HepG2 (cell line): ENCODE measurements around the gene GCDH. TPM values are rescaled to one million over a fixed set of nuclear protein-coding genes. Genes with fewer than 3 reads are reported as not detected.

Experiments
- AKAP8 ChIP-seq: sonication (generic); formaldehyde crosslinking; IDR thresholded peaks from 2 replicates; pipeline ENCODE4 v1.5.1; 2020; ENCODE audit warnings: mild to moderate bottlenecking, missing genetic modification reagents
- MAZ ChIP-seq, 2 experiments: sonication (generic) in 1 of 2; formaldehyde crosslinking in 1 of 2; IDR thresholded peaks; 2 replicates each; pipeline versions ENCODE4 v1.5.0 to v1.6.1; 2012 to 2020; ENCODE audit warnings: low read depth in 2 of 2, mild to moderate bottlenecking in 2 of 2, borderline replicate concordance in 1 of 2, improper control_type of control experiment in 1 of 2, low read length in 1 of 2, missing genetic modification reagents in 1 of 2, moderate library complexity in 1 of 2
- POLR2G ChIP-seq: fragments of 200-400 bp; formaldehyde crosslinking; IDR thresholded peaks from 2 replicates; pipeline ENCODE4 v1.6.1; 2018; ENCODE audit warnings: mild to moderate bottlenecking, low read depth, low read length, moderate library complexity
- RBFOX2 ChIP-seq: fragments of 200-400 bp; formaldehyde crosslinking; IDR thresholded peaks from 2 replicates; pipeline ENCODE4 v1.6.1; 2017; ENCODE audit warnings: low read depth, mild to moderate bottlenecking, low read length
- RXRA ChIP-seq: sonication (generic); formaldehyde crosslinking; IDR thresholded peaks from 2 replicates; pipeline ENCODE4 v1.5.1; 2020; ENCODE audit warnings: missing genetic modification reagents
- SIN3B ChIP-seq: fragments of 150-350 bp; IDR thresholded peaks from 2 replicates; pipeline ENCODE4 v1.6.1; 2014; ENCODE audit warnings: low read length
- SOX13 ChIP-seq, 3 experiments: fragments of 450-650 bp in 1 of 3; sonication (generic) in 1 of 3; formaldehyde crosslinking in 1 of 3; IDR thresholded peaks in 2 of 3; conservative IDR thresholded peaks in 1 of 3; 2 replicates each; pipeline versions ENCODE4 v1.5.0 to v1.6.1; 2016 to 2020; ENCODE audit warnings: antibody characterized with exemption in 1 of 3, mild to moderate bottlenecking in 1 of 3, missing compliant biosample characterization in 1 of 3, missing genetic modification reagents in 1 of 3, moderate library complexity in 1 of 3
- SP1 ChIP-seq, 2 experiments: fragments of 450-650 bp in 1 of 2; sonication (generic) in 1 of 2; formaldehyde crosslinking in 1 of 2; IDR thresholded peaks; 2 replicates each; pipeline versions ENCODE4 v1.4.0 to v1.6.1; 2016 to 2020; ENCODE audit warnings: missing genetic modification reagents in 1 of 2
- ZC3H4 ChIP-seq: sonication (generic); formaldehyde crosslinking; IDR thresholded peaks from 2 replicates; pipeline ENCODE4 v1.4.0; 2020; ENCODE audit warnings: missing genetic modification reagents, borderline replicate concordance
- ZNF431 ChIP-seq: sonication (generic); formaldehyde crosslinking; IDR thresholded peaks from 2 replicates; pipeline ENCODE4 v1.9.0; 2022; ENCODE audit warnings: missing genetic modification reagents, low read depth, mild to moderate bottlenecking, borderline replicate concordance
- ZNF713 ChIP-seq: sonication (generic); formaldehyde crosslinking; IDR thresholded peaks from 2 replicates; pipeline ENCODE4 v1.4.0; 2020; ENCODE audit warnings: mild to moderate bottlenecking, missing genetic modification reagents
- ZNF747 ChIP-seq: sonication (generic); formaldehyde crosslinking; IDR thresholded peaks from 2 replicates; pipeline ENCODE4 v1.8.1; 2023; ENCODE audit warnings: missing genetic modification reagents, mild to moderate bottlenecking, borderline replicate concordance
- ZNF749 ChIP-seq: sonication (generic); formaldehyde crosslinking; IDR thresholded peaks from 2 replicates; pipeline ENCODE4 v1.8.0; 2022; ENCODE audit warnings: mild to moderate bottlenecking, missing genetic modification reagents, moderate library complexity, borderline replicate concordance
- polyA plus RNA-seq, 8 experiments: library from polyadenylated mRNA; depleted of rRNA in 3 of 8; stranded (reverse) in 7 of 8; unstranded in 1 of 8; fragments of >200 nt; fragmentation: Illumina TruSeq in 4 of 8; extraction: Trizol in 4 of 8; gene quantifications; 2 replicates each; pipeline versions ENCODE4 v1.2.1 to v1.2.3, GENCODE V29; 2011 to 2016; ENCODE audit warnings: low read depth in 4 of 8, missing spikeins in 1 of 8, mixed read lengths in 1 of 8; ENCODE audit not compliant: insufficient read depth in 1 of 8
- total RNA-seq, 5 experiments: library from RNA; depleted of rRNA; stranded (reverse); fragments of >200 nt; fragmentation: Illumina TruSeq; extraction: Trizol; gene quantifications; 2 replicates each; pipeline ENCODE4 v1.2.3, GENCODE V29; 2016; ENCODE audit warnings: low read depth in 1 of 5
- TF ChIP-seq, protein P1 (sequence below): sonication (generic); formaldehyde crosslinking; IDR thresholded peaks from 2 replicates; pipeline ENCODE4 v1.4.0; 2020; ENCODE audit warnings: missing genetic modification reagents
- TF ChIP-seq, protein P2 (sequence below): sonication (generic); formaldehyde crosslinking; IDR thresholded peaks from 2 replicates; pipeline ENCODE4 v1.5.1; 2020; ENCODE audit warnings: missing genetic modification reagents, mild to moderate bottlenecking, borderline replicate concordance
- TF ChIP-seq, protein P3 (sequence below): IDR thresholded peaks from 2 replicates; pipeline ENCODE4 v1.6.1; 2016; ENCODE audit warnings: mild to moderate bottlenecking, missing biosample characterization, missing genetic modification reagents
- TF ChIP-seq, protein P4 (sequence below): sonication (generic); formaldehyde crosslinking; IDR thresholded peaks from 2 replicates; pipeline ENCODE4 v1.8.0; 2023; ENCODE audit warnings: mild to moderate bottlenecking, missing genetic modification reagents
- TF ChIP-seq, protein P5 (sequence below): sonication (generic); formaldehyde crosslinking; IDR thresholded peaks from 2 replicates; pipeline ENCODE4 v1.5.0; 2020; ENCODE audit warnings: missing genetic modification reagents, mild to moderate bottlenecking, borderline replicate concordance

The GCDH gene
- total and polyA plus RNA-seq, 2 of the 13 experiments (the other 11 are each of a cell fraction or from before 2014, with no cell fraction given): 15.1 to 38.0 TPM

DNA sequence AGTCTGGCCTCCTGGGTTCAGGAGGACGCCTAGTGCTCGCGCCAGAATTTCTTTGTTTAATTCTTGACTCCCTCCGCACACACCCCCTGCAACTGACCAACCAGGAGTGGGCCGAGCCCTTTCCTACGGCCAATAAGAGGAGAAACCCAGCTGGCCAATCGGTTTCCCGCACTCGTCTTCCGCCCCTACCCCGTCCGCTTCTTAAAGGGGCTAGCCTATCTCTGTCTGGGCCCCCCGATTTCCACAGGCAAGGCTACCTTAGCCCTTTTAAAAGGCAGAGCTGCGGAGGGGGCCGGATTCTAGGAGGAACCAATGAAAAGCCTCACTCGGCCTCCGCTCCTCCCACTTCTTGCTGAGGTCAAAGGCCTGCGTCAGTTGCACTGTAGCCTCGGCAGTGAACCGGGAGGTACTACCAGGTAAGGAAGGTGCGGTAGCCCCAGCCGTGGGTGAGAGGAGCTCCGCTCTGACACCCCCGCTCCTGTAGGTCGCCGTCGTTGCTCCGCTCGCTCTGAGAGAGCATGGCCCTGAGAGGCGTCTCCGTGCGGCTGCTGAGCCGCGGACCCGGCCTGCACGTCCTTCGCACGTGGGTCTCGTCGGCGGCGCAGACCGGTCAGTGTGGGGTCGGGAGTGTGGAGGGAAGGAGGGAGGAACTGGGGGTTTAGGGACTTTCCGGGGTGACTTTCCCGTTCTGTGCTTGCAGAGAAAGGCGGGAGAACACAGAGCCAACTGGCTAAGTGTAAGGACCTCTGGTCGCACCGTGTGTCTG, at the start of gene GCDH (continued):
- TF ChIP-seq RXRA (CRISPR knock-in tag) (peak; percentile 76), ZNF431 (no peak), RBFOX2 (peak; percentile 73), MAZ (IDR thresholded peaks at IDR 0.05; ENCODE audit: borderline replicate concordance, low read depth, low read length) (peak; percentile 99), MAZ (CRISPR knock-in tag; IDR thresholded peaks at IDR 0.05; ENCODE audit: low read depth) (peak; percentile 96), AKAP8 (CRISPR knock-in tag) (peak; percentile 72; the same call in 1 of the 2 replicates), SOX13 (IDR thresholded peaks at IDR 0.05) (no peak), SOX13 (CRISPR knock-in tag; conservative IDR thresholded peaks at IDR 0.05 in 1 of 2, IDR thresholded peaks at IDR 0.05 in 1 of 2) (peak in 1 of 2 experiments; percentile 5; a peak in 1 of 4 replicates), ZC3H4 (0 out of 2 replicates have a peak, but pooled peaks have one; percentile 71), ZNF747 (CRISPR knock-in tag) (peak; percentile 57; the same call in 1 of the 2 replicates), ZNF749 (CRISPR knock-in tag) (peak; percentile 20; the same call in 1 of the 2 replicates), ZNF713 (CRISPR knock-in tag) (0 out of 2 replicates have a peak, but pooled peaks have one; percentile 78), SIN3B (peak; percentile 82), SP1 (IDR thresholded peaks at IDR 0.05) (no peak), SP1 (CRISPR knock-in tag; IDR thresholded peaks at IDR 0.05) (peak; percentile 94), POLR2G (peak; percentile 89)
- TF ChIP-seq, protein P1, sequence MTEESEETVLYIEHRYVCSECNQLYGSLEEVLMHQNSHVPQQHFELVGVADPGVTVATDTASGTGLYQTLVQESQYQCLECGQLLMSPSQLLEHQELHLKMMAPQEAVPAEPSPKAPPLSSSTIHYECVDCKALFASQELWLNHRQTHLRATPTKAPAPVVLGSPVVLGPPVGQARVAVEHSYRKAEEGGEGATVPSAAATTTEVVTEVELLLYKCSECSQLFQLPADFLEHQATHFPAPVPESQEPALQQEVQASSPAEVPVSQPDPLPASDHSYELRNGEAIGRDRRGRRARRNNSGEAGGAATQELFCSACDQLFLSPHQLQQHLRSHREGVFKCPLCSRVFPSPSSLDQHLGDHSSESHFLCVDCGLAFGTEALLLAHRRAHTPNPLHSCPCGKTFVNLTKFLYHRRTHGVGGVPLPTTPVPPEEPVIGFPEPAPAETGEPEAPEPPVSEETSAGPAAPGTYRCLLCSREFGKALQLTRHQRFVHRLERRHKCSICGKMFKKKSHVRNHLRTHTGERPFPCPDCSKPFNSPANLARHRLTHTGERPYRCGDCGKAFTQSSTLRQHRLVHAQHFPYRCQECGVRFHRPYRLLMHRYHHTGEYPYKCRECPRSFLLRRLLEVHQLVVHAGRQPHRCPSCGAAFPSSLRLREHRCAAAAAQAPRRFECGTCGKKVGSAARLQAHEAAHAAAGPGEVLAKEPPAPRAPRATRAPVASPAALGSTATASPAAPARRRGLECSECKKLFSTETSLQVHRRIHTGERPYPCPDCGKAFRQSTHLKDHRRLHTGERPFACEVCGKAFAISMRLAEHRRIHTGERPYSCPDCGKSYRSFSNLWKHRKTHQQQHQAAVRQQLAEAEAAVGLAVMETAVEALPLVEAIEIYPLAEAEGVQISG (CRISPR knock-in tag): peak; percentile 64
- TF ChIP-seq, protein P2, sequence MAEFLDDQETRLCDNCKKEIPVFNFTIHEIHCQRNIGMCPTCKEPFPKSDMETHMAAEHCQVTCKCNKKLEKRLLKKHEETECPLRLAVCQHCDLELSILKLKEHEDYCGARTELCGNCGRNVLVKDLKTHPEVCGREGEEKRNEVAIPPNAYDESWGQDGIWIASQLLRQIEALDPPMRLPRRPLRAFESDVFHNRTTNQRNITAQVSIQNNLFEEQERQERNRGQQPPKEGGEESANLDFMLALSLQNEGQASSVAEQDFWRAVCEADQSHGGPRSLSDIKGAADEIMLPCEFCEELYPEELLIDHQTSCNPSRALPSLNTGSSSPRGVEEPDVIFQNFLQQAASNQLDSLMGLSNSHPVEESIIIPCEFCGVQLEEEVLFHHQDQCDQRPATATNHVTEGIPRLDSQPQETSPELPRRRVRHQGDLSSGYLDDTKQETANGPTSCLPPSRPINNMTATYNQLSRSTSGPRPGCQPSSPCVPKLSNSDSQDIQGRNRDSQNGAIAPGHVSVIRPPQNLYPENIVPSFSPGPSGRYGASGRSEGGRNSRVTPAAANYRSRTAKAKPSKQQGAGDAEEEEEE (CRISPR knock-in tag): 0 out of 2 replicates have a peak, but pooled peaks have one; percentile 64
- TF ChIP-seq, protein P3, sequence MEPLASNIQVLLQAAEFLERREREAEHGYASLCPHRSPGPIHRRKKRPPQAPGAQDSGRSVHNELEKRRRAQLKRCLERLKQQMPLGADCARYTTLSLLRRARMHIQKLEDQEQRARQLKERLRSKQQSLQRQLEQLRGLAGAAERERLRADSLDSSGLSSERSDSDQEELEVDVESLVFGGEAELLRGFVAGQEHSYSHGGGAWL: peak; percentile 90
- TF ChIP-seq, protein P4, sequence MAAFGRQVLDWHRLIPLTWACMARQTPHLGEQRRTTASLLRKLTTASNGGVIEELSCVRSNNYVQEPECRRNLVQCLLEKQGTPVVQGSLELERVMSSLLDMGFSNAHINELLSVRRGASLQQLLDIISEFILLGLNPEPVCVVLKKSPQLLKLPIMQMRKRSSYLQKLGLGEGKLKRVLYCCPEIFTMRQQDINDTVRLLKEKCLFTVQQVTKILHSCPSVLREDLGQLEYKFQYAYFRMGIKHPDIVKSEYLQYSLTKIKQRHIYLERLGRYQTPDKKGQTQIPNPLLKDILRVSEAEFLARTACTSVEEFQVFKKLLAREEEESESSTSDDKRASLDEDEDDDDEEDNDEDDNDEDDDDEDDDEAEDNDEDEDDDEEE (CRISPR knock-in tag): no peak
- TF ChIP-seq, protein P5, sequence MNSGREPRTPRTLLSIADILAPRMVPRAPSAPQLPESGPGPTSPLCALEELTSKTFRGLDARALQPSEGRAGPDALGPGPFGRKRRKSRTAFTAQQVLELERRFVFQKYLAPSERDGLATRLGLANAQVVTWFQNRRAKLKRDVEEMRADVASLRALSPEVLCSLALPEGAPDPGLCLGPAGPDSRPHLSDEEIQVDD: 0 out of 2 replicates have a peak, but pooled peaks have one; percentile 29
